Ishikawa (cell line): ENCODE measurements around the gene PEMT.

Experiments
- EGR1 ChIP-seq: IDR thresholded peaks from 2 replicates; pipeline ENCODE4 v1.6.1; 2012
- TAF1 ChIP-seq: IDR thresholded peaks from 2 replicates; pipeline ENCODE4 v1.6.1; 2012; ENCODE audit warnings: low read depth, mild to moderate bottlenecking

- TF ChIP-seq EGR1 (no peak), TAF1 (no peak)
Observed at GRCh38 chr17:17508019-17508535, 83.4 kb downstream of the PEMT start.
